Measurements from ENCODE around the gene CBLB. TPM values are rescaled to one million over a fixed set of nuclear protein-coding genes. Genes with fewer than 3 reads are reported as not detected.

CBLB gene
- total and polyA plus RNA-seq, 2 experiments from 2014 or later = 20.5 to 47.7 TPM

DNA sequence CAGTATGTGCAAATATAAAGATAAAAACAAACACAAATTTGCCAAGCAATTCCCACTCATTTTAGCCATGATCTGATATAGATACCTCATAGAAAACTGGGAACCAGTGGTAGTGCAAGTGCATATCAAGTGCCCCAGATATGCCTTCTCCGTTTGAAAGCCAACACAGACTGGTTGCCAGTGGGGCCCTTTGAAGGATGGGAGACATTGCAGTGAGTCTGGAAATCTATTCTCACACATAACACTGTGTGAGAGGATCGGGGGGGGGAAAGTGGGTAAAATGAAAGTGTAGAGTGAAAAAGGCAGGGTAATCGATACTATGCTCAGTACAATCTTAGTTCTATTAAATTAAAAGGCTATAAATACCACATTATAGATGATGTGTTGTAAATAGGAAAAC is 83.0 kb downstream of the CBLB start:
- Histone ChIP-seq H3K4me3 (no peak overlapping the region), H3K4me2 (no peak overlapping the region), H2AFZ (no peak overlapping the region), H4K20me1 (replicated peaks; ENCODE audit: insufficient read depth) (no peaks in the 10 kb centered on the region), H3K9me2 (ENCODE audit: insufficient read depth) (no peaks in the 10 kb centered on the region), H3F3A (replicated peaks; ENCODE audit: low read depth) (no peaks in the 10 kb centered on the region), H3K27ac (ENCODE audit: low read depth) (no peak overlapping the region), H3K27me3 (ENCODE audit: insufficient read depth) (no peaks in the 10 kb centered on the region), H3K36me3 (ENCODE audit: insufficient read depth) (no peaks in the 10 kb centered on the region), H3K79me2 (replicated peaks; ENCODE audit: insufficient read depth) (peaks cover 30% of the 10 kb centered on the region), H3K4me1 (ENCODE audit: insufficient read depth) (peaks cover 3% of the 10 kb centered on the region; the same call in 1 of the 2 replicates)
- Mint-ChIP-seq H3K4me3 (no peak overlapping the region), H3K36me3 (ENCODE audit: low read depth) (no peaks in the 10 kb centered on the region), H3K27me3 (ENCODE audit: insufficient read depth, low read depth, poor library complexity) (no peaks in the 10 kb centered on the region), H3K4me1 (peaks cover 31% of the 10 kb centered on the region), H3K9me3 (no peaks in the 10 kb centered on the region), H3K27ac (no peak overlapping the region)
- ATAC-seq (no peak), DNase-seq (ENCODE audit: low spot score) (no peak)
- TF ChIP-seq, protein P1, sequence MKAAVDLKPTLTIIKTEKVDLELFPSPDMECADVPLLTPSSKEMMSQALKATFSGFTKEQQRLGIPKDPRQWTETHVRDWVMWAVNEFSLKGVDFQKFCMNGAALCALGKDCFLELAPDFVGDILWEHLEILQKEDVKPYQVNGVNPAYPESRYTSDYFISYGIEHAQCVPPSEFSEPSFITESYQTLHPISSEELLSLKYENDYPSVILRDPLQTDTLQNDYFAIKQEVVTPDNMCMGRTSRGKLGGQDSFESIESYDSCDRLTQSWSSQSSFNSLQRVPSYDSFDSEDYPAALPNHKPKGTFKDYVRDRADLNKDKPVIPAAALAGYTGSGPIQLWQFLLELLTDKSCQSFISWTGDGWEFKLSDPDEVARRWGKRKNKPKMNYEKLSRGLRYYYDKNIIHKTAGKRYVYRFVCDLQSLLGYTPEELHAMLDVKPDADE (IDR thresholded peaks at IDR 0.05) = no peak
- TF ChIP-seq, protein P2, sequence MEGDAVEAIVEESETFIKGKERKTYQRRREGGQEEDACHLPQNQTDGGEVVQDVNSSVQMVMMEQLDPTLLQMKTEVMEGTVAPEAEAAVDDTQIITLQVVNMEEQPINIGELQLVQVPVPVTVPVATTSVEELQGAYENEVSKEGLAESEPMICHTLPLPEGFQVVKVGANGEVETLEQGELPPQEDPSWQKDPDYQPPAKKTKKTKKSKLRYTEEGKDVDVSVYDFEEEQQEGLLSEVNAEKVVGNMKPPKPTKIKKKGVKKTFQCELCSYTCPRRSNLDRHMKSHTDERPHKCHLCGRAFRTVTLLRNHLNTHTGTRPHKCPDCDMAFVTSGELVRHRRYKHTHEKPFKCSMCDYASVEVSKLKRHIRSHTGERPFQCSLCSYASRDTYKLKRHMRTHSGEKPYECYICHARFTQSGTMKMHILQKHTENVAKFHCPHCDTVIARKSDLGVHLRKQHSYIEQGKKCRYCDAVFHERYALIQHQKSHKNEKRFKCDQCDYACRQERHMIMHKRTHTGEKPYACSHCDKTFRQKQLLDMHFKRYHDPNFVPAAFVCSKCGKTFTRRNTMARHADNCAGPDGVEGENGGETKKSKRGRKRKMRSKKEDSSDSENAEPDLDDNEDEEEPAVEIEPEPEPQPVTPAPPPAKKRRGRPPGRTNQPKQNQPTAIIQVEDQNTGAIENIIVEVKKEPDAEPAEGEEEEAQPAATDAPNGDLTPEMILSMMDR (conservative IDR thresholded peaks at IDR 0.05; ENCODE audit: low read depth in 2 of 2) = no peak
- TF ChIP-seq ZNF331 (CRISPR knock-in tag; IDR thresholded peaks at IDR 0.05; ENCODE audit: low read depth) (no peak), ZNF114 (CRISPR knock-in tag; IDR thresholded peaks at IDR 0.05) (no peak), CREB1 (CRISPR knock-in tag; IDR thresholded peaks at IDR 0.05; ENCODE audit: low read depth) (no peak), EZH2 (IDR thresholded peaks at IDR 0.05; ENCODE audit: low read depth, unreplicated experiment) (no peak), POLR2AphosphoS5 (IDR thresholded peaks at IDR 0.05; ENCODE audit: low read depth) (no peak), STAT1 (IDR thresholded peaks at IDR 0.05; ENCODE audit: unreplicated experiment) (no peak), NANOG (IDR thresholded peaks at IDR 0.05; ENCODE audit: borderline replicate concordance) (no peak), EZH2phosphoT487 (IDR thresholded peaks at IDR 0.05; ENCODE audit: unreplicated experiment) (no peak), JUNB (IDR thresholded peaks at IDR 0.05; ENCODE audit: unreplicated experiment) (no peak)
- TF ChIP-seq, protein P3, sequence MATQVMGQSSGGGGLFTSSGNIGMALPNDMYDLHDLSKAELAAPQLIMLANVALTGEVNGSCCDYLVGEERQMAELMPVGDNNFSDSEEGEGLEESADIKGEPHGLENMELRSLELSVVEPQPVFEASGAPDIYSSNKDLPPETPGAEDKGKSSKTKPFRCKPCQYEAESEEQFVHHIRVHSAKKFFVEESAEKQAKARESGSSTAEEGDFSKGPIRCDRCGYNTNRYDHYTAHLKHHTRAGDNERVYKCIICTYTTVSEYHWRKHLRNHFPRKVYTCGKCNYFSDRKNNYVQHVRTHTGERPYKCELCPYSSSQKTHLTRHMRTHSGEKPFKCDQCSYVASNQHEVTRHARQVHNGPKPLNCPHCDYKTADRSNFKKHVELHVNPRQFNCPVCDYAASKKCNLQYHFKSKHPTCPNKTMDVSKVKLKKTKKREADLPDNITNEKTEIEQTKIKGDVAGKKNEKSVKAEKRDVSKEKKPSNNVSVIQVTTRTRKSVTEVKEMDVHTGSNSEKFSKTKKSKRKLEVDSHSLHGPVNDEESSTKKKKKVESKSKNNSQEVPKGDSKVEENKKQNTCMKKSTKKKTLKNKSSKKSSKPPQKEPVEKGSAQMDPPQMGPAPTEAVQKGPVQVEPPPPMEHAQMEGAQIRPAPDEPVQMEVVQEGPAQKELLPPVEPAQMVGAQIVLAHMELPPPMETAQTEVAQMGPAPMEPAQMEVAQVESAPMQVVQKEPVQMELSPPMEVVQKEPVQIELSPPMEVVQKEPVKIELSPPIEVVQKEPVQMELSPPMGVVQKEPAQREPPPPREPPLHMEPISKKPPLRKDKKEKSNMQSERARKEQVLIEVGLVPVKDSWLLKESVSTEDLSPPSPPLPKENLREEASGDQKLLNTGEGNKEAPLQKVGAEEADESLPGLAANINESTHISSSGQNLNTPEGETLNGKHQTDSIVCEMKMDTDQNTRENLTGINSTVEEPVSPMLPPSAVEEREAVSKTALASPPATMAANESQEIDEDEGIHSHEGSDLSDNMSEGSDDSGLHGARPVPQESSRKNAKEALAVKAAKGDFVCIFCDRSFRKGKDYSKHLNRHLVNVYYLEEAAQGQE (IDR thresholded peaks at IDR 0.05; ENCODE audit: unreplicated experiment) = no peak
- TF ChIP-seq, protein P4, sequence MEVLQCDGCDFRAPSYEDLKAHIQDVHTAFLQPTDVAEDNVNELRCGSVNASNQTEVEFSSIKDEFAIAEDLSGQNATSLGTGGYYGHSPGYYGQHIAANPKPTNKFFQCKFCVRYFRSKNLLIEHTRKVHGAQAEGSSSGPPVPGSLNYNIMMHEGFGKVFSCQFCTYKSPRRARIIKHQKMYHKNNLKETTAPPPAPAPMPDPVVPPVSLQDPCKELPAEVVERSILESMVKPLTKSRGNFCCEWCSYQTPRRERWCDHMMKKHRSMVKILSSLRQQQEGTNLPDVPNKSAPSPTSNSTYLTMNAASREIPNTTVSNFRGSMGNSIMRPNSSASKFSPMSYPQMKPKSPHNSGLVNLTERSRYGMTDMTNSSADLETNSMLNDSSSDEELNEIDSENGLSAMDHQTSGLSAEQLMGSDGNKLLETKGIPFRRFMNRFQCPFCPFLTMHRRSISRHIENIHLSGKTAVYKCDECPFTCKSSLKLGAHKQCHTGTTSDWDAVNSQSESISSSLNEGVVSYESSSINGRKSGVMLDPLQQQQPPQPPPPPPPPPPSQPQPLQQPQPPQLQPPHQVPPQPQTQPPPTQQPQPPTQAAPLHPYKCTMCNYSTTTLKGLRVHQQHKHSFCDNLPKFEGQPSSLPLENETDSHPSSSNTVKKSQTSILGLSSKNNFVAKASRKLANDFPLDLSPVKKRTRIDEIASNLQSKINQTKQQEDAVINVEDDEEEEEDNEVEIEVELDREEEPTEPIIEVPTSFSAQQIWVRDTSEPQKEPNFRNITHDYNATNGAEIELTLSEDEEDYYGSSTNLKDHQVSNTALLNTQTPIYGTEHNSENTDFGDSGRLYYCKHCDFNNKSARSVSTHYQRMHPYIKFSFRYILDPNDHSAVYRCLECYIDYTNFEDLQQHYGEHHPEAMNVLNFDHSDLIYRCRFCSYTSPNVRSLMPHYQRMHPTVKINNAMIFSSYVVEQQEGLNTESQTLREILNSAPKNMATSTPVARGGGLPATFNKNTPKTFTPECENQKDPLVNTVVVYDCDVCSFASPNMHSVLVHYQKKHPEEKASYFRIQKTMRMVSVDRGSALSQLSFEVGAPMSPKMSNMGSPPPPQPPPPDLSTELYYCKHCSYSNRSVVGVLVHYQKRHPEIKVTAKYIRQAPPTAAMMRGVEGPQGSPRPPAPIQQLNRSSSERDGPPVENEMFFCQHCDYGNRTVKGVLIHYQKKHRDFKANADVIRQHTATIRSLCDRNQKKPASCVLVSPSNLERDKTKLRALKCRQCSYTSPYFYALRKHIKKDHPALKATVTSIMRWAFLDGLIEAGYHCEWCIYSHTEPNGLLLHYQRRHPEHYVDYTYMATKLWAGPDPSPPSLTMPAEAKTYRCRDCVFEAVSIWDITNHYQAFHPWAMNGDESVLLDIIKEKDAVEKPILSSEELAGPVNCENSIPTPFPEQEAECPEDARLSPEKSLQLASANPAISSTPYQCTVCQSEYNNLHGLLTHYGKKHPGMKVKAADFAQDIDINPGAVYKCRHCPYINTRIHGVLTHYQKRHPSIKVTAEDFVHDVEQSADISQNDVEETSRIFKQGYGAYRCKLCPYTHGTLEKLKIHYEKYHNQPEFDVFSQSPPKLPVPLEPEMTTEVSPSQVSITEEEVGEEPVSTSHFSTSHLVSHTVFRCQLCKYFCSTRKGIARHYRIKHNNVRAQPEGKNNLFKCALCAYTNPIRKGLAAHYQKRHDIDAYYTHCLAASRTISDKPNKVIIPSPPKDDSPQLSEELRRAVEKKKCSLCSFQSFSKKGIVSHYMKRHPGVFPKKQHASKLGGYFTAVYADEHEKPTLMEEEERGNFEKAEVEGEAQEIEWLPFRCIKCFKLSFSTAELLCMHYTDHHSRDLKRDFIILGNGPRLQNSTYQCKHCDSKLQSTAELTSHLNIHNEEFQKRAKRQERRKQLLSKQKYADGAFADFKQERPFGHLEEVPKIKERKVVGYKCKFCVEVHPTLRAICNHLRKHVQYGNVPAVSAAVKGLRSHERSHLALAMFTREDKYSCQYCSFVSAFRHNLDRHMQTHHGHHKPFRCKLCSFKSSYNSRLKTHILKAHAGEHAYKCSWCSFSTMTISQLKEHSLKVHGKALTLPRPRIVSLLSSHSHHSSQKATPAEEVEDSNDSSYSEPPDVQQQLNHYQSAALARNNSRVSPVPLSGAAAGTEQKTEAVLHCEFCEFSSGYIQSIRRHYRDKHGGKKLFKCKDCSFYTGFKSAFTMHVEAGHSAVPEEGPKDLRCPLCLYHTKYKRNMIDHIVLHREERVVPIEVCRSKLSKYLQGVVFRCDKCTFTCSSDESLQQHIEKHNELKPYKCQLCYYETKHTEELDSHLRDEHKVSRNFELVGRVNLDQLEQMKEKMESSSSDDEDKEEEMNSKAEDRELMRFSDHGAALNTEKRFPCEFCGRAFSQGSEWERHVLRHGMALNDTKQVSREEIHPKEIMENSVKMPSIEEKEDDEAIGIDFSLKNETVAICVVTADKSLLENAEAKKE (CRISPR knock-in tag; IDR thresholded peaks at IDR 0.05) = no peak

Measured in GM23338 (cell line).